ES-I3 (cell line): ENCODE measurements around the gene SLCO1B3.
"Not testable (repeated sequence)": the region's sequence is repeated elsewhere in the genome, so short reads cannot be mapped to it uniquely, and the experiment has no call there.

Experiments used
- H3K36me3 ChIP-seq: 2 replicates; pipeline ENCODE4 v1.6.1; 2013; ENCODE audit warnings: mild to moderate bottlenecking, low read length, control low read depth, moderate library complexity; ENCODE audit not compliant: insufficient read depth
- H3K4me1 ChIP-seq: 2 replicates; pipeline ENCODE4 v1.6.1; 2013; ENCODE audit warnings: mild to moderate bottlenecking, control low read depth, low read length; ENCODE audit not compliant: insufficient read depth
- H3K9ac ChIP-seq: 2 replicates; pipeline ENCODE4 v1.6.1; 2013; ENCODE audit warnings: low read depth, mild to moderate bottlenecking, low read length, moderate library complexity
- H3K9me3 ChIP-seq: 2 replicates; pipeline ENCODE4 v1.6.1; 2013; ENCODE audit warnings: mild to moderate bottlenecking, low read length, moderate library complexity; ENCODE audit not compliant: control insufficient read depth, insufficient read depth

The SLCO1B3 gene, protein sequence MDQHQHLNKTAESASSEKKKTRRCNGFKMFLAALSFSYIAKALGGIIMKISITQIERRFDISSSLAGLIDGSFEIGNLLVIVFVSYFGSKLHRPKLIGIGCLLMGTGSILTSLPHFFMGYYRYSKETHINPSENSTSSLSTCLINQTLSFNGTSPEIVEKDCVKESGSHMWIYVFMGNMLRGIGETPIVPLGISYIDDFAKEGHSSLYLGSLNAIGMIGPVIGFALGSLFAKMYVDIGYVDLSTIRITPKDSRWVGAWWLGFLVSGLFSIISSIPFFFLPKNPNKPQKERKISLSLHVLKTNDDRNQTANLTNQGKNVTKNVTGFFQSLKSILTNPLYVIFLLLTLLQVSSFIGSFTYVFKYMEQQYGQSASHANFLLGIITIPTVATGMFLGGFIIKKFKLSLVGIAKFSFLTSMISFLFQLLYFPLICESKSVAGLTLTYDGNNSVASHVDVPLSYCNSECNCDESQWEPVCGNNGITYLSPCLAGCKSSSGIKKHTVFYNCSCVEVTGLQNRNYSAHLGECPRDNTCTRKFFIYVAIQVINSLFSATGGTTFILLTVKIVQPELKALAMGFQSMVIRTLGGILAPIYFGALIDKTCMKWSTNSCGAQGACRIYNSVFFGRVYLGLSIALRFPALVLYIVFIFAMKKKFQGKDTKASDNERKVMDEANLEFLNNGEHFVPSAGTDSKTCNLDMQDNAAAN

DNA sequence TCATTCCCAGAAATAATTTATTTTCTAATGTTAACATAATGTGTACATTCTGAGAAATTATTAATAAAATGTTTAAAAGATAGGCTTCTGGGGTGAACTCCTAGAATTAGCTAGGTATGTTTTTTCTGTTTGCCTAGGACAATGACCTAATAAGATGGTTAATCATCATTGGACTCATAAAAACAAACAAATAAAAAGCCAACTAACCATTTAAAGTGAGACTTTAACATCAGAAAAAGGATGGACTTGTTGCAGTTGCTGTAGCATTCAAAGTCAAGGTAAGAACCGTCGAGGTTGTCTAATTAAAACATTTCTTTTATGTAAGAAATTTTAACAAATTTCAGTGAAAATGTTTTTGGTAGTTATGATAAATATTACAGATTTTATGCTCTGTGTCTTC lies at the start of gene SLCO1B3:
Gene SLCO1B3 (plus strand): TSS at position 219 of the 400 bp plus-strand sequence. CDS start 5,034 bp downstream, outside the sequence.
- no peaks in the 10 kb centered on the region for H3K9me3 ChIP-seq
- no peaks in the 10 kb centered on the region for H3K36me3 ChIP-seq
- H3K9ac ChIP-seq, result no peak within 1 kb of the TSS
- H3K4me1 ChIP-seq, result no peaks in the 10 kb centered on the region

DNA sequence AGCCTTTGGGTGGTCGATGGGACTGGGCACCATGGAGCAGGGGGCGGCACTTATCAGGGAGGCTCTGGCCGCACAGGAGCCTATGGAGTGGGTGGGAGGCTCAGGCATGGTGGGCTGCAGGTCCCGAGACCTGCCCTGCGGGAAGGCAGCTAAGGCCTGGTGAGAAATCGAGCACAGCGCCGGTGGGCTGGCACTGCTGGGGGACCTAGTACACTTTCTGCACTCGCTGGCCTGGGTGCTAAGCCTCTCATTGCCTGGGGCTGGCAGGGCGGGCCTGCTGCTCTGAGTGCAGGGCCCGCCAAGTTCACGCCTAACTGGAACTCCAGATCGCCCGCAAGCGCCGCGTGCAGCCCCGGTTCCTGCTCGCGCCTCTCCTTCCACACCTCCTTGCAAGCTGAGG lies 33.1 kb upstream of the SLCO1B3 start:
- H3K4me1 ChIP-seq, result no peaks in the 10 kb centered on the region

DNA sequence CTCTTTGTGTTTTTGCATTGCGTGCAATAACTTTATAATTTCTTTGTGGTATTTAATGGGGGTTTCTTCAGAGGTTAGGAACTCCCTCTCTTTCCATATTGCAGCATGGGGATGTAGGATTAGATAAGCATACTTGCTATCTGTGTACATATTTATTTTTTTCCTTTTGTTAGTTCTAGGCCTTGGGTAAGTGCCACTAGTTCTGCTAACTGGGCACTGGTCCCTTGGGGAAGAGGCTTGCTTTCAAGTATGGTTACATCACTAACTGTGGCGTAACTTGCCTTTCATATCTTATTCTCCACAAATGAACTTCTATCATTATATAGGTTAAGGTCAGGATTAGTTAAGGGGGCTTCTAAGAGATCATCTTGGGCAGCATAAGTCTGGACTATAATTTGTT lies 31.5 kb upstream of the SLCO1B3 start:
- Histone ChIP-seq H3K4me1 (no peaks in the 10 kb centered on the region), H3K36me3 (no peaks in the 10 kb centered on the region), H3K9me3 (no peaks in the 10 kb centered on the region), H3K9ac (no peak overlapping the region)

More for the DNA sequence above, 33.1 kb upstream of the SLCO1B3 start:
- Histone ChIP-seq H3K9me3 (no peaks in the 10 kb centered on the region), H3K9ac (no peak overlapping the region), H3K36me3 (no peaks in the 10 kb centered on the region)

DNA sequence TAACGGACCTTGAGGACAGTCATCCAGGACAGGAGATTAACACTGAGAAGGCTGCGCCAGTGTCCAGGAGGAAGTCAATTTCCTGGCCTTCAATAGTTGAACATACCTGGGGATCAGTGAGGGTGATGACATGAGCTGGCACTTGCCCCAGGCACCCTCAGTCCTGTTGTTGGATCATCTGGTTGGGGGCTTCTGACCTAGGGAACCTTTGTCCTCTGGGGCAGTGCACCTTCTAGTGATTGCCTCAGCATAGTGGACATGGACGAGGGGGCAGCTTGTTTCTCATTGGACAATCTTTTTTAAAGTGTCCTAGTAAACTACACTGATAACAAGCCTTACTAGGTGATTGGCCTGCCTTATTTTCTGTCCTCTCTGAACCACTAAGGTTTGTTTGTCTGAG lies 30.5 kb upstream of the SLCO1B3 start:
- not testable (repeated sequence) for H3K4me1 ChIP-seq, H3K9me3 ChIP-seq, H3K36me3 ChIP-seq

DNA sequence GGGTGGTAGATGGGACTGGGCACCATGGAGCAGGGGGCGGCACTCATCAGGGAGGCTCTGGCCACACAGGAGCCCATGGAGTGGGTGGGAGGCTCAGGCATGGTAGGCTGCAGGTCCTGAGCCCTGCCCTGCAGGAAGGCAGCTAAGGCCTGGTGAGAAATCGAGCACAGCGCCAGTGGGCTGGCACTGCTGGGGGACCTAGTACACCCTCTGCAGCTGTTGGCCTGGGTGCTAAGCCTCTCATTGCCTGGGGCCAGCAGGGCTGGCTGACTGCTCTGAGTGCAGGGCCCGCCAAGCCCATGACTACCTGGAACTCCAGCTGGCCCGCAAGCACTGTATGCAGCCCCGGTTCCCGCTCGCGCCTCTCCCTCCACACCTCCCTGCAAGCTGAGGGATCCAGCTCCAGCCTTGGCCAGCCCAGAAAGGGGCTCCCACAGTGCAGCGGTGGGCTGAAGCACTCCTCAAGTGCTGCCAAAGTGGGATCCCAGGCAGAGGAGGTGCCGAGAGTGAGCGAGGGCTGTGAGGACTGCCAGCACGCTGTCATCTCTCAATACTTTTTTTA lies 26.6 kb upstream of the SLCO1B3 start:
- H3K9me3 ChIP-seq, H3K36me3 ChIP-seq, H3K4me1 ChIP-seq, H3K9ac ChIP-seq: not testable (repeated sequence)

More for the DNA sequence above, 30.5 kb upstream of the SLCO1B3 start:
- not testable (repeated sequence) for H3K9ac ChIP-seq

DNA sequence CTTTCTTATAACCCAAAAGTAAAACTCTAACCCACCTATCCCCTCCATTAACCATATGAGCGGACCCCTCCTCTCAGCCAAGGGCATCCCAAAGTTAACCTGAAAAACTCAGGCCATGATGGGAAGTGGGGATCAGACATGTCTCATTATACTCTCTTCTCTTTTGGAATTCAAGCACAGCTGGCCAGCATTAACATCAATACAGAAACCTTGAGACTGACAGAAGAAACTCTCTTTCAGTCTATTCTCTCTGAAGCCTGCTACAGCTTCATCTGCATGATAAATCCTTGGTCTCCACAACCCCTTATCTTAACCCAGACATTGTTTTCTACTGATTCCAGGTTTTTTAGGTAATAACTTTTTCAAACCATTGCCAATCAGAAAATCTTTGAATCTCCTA lies 17.5 kb upstream of the SLCO1B3 start:
- H3K36me3 ChIP-seq, result no peaks in the 10 kb centered on the region
- H3K9me3 ChIP-seq, result 0 out of 2 replicates have a peak, but pooled peaks cover 6% of the 10 kb centered on the region
- no peak overlapping the region for H3K9ac ChIP-seq
- H3K4me1 ChIP-seq, result no peaks in the 10 kb centered on the region

DNA sequence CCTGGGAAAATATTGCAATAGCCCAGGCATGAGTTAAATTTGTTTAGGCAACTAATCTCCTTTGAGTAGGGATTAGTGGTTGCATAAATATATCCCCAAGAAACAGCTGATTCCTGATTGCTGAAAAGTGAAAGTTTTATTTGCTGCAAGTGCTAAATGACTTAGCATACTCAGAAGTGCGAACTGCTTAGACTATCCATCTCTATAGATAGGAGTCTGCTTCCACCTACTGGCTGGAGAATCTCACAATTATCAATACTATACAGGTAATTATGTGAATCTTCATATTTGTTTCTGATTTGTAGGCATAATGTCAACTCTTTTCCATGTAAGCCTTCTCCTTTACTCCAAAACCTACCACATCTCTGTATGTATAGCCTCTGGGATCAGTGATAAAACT lies 12.0 kb upstream of the SLCO1B3 start:
- no peaks in the 10 kb centered on the region for H3K9me3 ChIP-seq
- H3K4me1 ChIP-seq, result no peaks in the 10 kb centered on the region

DNA sequence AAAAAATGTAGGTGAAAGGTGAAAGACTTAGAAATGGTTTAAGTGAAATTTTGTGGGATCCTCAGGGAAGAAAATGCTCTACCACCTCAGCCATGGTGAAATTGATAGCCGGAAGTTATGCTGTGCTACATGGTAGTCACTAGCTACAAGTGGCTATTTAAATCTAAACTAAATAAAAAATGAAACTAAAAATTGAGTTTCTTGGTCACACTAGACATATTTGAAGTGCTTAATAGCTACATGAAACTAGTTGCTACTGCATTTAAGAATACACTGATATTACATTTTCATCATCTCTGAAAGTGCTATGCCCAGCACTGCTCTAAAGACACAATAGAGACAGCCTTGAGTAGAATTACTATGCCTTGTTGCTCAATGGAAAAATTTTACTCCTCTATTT lies 10.3 kb upstream of the SLCO1B3 start:
- Histone ChIP-seq H3K9ac (no peak overlapping the region), H3K36me3 (no peaks in the 10 kb centered on the region), H3K4me1 (no peaks in the 10 kb centered on the region), H3K9me3 (no peaks in the 10 kb centered on the region)

More for the DNA sequence above, 12.0 kb upstream of the SLCO1B3 start:
- Histone ChIP-seq H3K9ac (no peak overlapping the region), H3K36me3 (no peaks in the 10 kb centered on the region)

DNA sequence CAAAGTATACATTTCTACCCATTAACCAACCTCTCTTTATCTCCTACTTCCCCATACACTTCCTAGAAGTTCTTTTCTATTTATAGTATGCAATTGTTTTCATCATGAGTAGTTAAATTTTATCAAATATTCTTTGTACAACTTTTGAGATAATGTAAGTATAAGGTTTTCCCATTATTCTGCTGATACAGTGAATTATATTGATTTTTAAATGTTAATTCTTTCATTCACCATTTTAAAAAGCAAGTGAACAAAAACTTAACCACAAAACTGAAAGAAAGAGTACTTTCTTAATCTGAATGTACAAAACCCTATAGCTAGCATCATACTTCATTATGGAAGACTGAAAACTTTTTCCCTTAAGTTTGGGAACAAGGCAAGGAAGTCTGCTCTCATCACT lies 9.5 kb upstream of the SLCO1B3 start:
- Histone ChIP-seq H3K9ac (no peak overlapping the region), H3K36me3 (no peaks in the 10 kb centered on the region), H3K4me1 (no peaks in the 10 kb centered on the region), H3K9me3 (no peaks in the 10 kb centered on the region)

DNA sequence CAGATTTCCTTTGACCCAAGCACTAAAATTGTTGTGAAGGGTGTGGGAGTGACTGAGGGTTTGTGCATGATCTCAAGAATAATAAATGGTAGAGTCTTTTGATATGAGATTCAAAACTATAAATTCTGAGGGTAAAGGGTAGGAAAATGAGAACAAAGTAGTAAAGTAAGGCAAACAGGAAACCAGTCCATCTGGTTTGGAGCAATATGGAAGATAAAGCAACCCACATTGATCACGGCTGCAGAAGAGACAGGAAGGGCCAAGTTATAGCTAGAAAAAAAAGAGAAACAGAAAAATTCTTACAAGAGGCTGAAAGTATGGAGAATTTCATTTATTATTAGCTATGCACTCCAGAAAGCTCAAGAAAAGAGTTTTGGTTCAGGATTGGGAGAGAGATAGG lies 4.6 kb upstream of the SLCO1B3 start:
- Histone ChIP-seq H3K36me3 (no peaks in the 10 kb centered on the region), H3K9ac (no peak overlapping the region), H3K9me3 (no peaks in the 10 kb centered on the region), H3K4me1 (no peaks in the 10 kb centered on the region)

DNA sequence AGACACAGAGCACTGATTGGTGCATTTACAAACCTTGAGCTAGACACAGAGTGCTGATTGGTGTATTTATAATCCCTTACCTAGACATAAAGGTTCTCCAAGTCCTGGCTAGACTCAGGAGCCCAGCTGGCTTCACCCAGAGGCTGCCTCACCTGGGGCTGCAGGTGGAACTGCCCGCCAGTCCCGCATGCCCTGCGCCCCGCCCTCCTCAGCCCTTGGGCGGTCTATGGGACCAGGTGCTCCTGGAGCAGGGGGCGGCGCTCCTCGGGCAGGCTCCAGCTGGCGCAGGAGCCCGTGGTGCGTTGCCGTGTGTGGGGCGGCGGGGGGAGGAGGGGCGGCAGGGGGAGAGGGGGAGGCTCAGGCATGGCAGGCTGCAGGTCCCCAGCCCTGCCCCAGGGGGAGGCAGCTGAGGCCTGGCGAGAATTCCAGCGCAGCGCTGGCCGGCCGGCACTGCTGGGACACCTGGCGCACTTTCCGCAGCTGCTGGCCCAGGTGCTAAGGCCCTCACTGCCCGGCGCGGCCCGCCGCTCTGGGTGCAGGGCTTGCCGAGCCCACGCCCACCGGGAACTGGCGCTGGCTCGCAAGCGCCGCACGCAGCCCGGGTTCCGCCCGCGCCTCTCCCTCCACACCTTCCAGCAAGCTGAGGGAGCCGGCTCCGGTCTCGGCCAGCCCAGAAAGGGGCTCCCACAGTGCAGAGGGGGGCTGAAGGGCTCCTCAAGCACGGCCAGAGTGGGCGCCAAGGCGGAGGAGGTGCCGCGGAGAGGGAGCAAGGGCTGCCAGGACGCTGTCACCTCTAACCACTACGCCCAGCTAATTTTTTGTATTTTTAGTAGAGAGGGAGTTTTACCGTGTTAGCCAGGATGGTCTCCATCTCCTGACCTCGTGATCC lies 3.1 kb upstream of the SLCO1B3 start:
- no peak overlapping the region for H3K9ac ChIP-seq
- H3K4me1 ChIP-seq, result no peaks in the 10 kb centered on the region
- H3K36me3 ChIP-seq, result no peaks in the 10 kb centered on the region
- no peaks in the 10 kb centered on the region for H3K9me3 ChIP-seq

DNA sequence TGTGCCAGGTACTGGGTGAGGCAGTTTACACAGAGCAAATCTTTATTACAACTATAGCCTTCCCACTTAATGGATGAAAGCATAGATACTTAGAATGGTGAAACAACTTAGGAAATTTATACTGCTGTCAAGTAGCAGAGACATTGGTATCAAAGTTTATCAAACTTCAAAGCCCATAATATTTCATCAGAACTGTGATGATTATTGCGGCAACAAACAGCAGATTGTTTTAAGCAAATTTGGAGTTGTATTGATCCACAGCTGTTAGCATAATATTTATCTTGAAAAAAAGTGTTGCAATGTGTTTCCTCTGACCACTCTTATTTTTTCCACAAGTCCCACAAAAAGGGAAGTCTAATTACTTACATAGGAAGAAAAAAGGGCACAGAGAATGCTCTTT lies 2.0 kb upstream of the SLCO1B3 start:
- H3K9ac ChIP-seq, result no peak overlapping the region
- H3K9me3 ChIP-seq, result no peaks in the 10 kb centered on the region
- no peaks in the 10 kb centered on the region for H3K4me1 ChIP-seq
- no peaks in the 10 kb centered on the region for H3K36me3 ChIP-seq

DNA sequence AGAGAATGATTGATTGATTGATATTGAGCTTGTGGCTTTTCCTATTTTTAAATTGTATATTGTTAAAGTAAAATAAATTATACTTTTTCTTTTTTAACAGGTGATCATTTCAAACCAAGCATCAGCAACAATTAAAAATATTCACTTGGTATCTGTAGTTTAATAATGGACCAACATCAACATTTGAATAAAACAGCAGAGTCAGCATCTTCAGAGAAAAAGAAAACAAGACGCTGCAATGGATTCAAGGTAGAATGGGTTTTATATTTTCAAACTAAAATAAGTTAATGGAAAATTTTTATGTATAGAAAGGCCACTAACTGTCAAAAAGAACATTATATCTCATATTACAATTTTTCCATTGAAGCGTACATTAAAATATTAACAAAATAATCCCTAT lies 5.1 kb downstream of the SLCO1B3 start:
- no peaks in the 10 kb centered on the region for H3K4me1 ChIP-seq
- H3K9ac ChIP-seq, result no peak overlapping the region
- no peaks in the 10 kb centered on the region for H3K9me3 ChIP-seq
- H3K36me3 ChIP-seq, result no peaks in the 10 kb centered on the region

DNA sequence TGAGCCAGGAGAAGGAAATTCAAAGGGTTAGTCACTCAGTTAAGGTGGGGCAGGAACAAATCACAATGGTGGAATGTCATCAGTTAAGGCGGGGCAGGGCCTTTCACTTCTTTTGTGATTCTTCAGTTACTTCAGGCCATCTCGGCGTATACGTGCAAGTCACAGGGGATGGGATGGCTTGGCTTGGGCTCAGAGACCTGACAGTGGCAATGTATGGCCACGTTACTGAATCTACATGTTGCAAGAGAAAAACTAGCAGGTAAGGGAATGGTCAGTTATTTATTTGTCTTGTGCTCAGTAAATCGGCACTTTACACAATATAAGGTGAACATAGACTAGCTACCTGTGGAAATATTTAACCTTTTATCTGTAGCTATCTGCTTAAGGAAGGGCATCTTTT lies 11.9 kb downstream of the SLCO1B3 start:
- Histone ChIP-seq H3K36me3 (no peaks in the 10 kb centered on the region), H3K9me3 (no peaks in the 10 kb centered on the region), H3K9ac (no peak overlapping the region), H3K4me1 (no peaks in the 10 kb centered on the region)
